ENCODE data around the gene ASB5.
"Not testable (repeated sequence)": the region's sequence is repeated elsewhere in the genome, so short reads cannot be mapped to it uniquely, and the experiment has no call there.

Gene ASB5

DNA sequence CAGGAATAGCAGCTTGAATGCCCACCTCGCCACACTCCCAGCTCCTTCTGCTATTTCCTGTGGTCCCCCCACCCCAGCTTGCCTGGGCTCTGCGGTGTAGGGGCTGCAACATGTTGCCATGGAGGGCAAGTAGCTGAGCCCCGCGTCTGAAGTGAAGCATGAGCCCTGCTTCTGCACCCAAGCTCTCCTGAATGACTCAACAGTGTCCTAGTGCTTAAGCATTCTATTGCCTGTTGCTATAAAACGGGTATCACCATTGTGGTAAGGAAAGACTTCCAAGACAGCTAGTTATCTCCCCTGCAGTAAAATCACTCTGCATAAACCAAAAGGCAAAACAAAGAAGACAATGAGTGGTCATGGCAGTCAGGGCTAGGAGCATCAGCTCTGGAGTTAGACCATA is 42.3 kb downstream of the ASB5 start:
- in situ Hi-C loops (cut with MboI; ENCODE audit: low sequenced_read_pairs): no loop called here

DNA sequence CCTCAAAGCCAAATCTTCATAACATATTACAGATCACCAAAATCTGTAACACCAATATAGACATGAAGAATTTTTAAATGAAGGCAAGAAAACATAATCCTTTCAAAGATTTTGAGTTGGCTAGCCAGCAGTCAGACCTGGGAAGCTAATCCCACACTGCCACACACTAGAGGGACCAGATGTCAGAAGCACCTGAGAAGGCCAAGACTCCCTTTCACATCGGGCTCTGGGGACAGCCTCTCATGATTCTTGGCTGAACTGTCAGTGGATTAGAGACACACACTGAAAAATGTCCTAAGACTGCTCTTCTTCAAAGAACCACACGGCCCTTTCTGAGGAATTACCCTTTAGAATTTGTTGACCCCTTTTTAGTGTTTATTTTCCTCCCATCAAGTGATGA is 45.5 kb downstream of the ASB5 start:
- in situ Hi-C loops (cut with MboI; ENCODE audit: low sequenced_read_pairs): no loop called here

DNA sequence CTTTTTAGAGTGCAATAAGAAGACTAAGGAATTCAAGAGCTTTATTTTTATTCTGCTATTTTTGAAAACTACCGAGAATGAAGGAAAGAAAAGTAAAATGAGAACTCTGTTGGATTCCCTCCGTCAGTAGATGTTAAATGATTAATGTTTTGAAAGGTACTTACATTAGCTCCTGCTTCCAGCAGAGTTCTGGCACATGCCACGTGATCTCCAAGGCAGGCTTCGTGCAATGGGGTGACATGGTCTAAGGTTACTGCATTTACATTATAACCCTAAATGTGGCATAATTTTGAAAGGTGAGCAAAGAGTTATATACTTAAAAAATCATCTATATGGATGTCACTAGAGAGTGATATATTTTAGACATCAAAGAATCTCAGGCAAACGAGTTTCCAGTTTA is 46.9 kb downstream of the ASB5 start:
- in situ Hi-C loops (cut with MboI; ENCODE audit: low sequenced_read_pairs): no loop called here

DNA sequence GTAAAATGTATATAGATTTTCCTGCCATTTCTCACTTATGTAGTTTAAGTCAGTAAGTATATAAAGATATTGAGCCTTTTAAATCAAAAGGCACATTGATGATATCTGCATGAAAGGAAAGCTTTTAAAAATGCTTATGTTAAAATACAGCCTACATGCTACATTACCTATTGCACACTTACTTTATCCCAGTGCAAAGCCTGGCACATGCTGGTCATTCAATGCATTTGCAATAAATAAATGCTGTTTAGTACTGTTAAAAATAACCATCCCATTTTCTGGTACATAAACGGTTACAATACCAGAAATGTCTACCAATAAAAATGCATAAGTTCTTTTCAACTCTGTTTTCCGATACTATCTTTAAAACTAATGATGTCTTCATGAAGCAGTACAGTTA is 51.5 kb downstream of the ASB5 start:
- in situ Hi-C loops (cut with MboI; ENCODE audit: low sequenced_read_pairs): no loop called here

DNA sequence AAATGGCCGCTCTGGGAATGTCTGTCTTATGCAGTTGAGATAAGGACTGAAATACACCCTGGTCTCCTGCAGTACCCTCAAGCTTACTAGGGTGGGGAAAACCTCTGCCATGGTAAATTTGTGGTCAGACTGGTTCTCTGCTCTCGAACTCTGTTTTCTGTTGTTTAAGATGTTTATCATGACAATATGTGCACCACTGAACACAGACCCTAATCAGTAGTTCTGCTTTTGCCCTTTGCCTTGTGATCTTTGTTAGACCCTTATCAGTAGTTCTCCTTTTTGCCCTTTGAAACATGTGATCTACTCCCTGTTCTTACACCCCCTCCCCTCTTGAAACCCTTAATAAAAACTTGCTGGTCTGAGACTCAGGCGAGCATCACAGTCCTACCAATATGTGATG is 56.7 kb downstream of the ASB5 start:
- in situ Hi-C loops (cut with MboI; ENCODE audit: low sequenced_read_pairs): not testable (repeated sequence)

DNA sequence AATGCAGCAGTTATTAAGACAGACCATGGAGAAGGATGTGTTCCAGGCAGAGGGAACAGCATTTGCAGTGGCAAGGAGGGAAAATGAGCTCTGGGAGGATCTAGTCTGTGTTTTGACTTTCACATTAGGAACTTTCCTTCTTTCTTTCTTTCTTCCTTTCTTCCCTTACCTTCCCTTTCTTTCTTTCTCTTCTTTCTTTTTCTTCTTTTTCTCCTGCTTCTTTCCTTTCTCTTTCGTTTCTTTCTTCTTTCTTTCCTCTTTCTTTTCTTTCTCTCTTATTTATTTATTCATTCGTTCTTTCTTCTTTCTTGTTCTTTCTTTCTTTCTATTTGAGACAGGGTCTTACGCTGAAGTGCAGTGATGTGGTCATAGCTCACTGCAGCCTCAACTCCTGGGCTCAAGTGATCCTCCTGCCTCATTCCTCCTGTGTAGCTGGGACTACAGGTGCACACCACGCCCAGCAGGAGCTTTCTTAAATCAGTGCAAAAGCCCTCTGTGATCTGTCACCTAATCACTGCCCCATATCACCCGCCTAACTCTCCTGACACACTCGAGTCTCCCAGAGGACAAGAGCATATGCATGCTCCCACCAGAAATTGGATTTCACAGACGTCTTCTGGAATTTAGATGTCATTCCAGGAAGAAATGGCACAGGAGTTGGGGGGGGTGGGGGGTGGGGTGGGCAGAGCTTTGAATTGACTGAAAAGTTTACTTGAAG is 58.3 kb downstream of the ASB5 start:
- in situ Hi-C loops (cut with MboI; ENCODE audit: low sequenced_read_pairs): no loop called here

DNA sequence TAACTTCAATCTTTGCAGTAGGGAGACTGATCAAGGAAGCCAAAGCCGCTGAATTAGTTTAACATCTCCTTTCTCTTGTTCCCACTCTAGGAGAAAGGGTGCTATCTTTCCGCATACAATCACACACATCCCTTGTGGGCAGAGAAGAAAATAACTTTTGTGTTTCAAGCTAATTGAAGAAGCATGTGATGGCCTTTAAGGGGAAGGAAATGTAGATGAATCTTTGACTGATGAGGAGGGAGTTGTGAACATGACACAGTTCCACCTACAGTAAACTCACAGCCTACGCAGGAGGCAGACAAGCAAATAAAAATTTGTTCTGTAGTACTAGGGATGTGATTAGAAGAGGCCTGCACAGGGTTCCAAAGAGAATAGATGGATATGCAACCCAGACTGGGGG is 58.9 kb downstream of the ASB5 start:
- in situ Hi-C loops (cut with MboI; ENCODE audit: low sequenced_read_pairs): no loop called here

DNA sequence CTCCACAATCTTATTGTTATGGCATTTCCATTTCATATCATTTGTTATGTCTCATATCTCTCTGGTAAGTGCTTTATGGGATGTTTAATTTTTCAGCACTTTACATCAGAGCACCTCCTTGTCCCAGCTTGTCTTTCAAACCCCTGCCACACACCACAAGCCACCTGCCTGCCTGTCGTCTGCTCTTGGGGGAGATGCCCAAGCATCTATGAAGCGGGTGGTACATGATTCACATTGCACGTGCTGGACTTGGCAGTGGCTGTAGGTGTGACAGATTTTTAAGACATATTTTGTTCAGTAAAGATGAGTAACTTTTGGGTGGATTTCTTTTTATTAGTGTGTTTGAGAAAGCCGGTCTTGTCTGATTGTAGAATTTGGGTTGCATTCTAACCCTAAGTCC is 59.5 kb downstream of the ASB5 start:
- in situ Hi-C loops (cut with MboI; ENCODE audit: low sequenced_read_pairs): no loop called here

DNA sequence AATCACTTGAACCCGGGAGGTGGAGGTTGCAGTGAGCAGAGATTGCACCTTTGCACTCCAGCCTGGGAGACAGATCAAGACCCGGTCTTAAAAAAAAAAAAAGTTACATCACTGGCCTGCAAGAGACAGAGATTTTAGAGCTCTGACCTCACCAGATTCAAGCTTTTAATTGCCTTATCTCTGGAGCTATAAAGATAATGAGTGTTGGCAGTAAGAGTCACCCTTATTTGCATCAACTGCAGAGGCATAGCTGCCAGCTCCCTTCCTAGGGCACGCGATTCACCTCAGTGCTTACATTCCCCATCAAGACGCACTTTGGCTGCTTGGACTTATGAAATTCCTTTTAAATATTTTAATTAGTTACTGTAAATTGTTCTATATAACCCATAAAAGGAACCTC is 61.2 kb downstream of the ASB5 start:
- in situ Hi-C loops (cut with MboI; ENCODE audit: low sequenced_read_pairs): no loop called here

DNA sequence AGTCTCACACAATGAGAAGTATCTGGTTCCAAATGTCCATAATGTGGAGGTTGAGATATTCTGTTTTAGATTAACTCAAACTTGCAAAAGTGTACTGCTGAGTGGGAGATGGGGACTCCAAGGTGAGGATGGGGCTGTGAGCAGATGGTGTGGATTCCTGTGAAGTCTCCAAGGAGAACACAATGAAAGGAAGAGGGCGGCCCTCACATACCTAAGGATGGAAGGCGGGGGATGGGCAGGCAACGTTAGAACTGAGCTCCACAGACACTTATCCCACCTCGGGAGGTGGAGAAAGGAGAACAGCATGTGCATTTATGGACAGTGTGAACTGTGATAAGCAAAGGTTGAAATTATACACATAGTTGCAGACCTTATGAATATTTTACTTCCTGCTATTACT is 63.7 kb downstream of the ASB5 start:
- in situ Hi-C loops (cut with MboI; ENCODE audit: low sequenced_read_pairs): no loop called here

DNA sequence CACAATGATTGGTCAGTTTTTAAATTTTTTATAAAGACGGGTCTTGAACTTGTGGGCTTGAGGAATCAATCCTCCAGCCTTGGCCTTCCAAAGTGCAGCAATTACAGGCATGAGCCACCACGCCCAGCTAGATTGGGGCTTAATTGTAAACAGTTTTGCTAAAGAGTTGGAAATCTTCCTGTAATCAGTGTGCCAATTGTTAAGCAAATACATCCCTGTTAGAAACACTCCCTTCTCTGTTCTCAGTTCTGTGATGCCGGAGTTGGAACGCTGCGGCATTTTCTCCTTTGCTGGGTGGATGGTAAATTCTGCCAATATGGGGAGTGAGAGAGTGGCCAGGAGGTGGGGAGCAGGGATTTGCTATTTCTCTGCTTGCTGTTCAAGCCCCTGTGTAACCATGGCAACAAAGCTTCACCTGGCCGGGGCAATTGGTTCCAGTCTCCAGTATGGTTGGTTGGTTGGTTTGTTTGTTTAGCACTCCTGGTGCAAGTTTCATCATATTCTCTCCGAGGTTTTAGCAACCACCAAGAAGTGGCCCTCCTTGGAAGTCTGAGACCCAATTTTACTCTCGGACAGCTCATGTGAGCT is 70.6 kb downstream of the ASB5 start:
- in situ Hi-C loops (cut with MboI; ENCODE audit: low sequenced_read_pairs): no loop called here

DNA sequence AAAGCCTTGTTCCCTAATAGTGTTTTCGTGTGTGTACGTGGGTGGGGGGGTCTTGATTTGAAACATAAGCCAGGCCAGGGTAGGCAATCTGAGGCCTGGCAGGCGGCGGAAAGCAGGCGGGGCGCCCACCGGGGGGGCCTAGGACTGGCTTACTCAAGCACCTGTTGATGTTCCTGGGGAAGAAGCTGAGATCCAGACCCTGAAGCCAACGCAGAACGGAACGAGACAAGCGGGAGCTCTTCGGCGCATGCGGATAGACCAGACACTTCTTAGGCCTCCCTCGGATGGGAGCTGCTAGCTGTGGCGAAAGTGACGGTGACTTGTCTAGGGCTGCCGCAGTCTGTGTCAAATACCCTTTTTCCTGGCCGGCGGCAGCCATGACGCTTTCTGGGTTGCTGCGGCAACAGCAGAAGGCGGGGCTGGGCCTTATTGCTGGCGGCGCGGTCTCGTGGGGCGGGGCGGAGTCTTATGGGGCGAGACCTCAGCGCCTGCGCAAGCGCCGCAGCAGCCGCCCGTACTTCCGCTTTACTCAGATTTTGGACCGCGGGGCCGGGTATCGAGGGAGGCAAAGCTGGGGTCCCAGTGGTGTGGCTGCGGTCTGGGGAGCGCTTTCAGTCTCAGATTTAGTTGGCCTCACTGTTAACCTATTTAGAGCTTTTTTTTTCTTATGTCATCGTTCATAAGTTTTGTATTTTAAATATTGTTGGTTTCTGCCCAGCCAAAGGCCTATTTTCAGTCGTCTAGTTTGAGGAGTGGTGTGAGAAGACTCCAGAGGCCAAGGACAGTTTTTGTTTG is 73.6 kb downstream of the ASB5 start, which contains the start of gene SPATA4:
Gene SPATA4, minus strand, starts transcription at position 402 of the 795 bp plus-strand sequence. Its CDS starts 23 bp downstream, at position 379.
- in situ Hi-C loops (cut with MboI; ENCODE audit: low sequenced_read_pairs): no loop called here

DNA sequence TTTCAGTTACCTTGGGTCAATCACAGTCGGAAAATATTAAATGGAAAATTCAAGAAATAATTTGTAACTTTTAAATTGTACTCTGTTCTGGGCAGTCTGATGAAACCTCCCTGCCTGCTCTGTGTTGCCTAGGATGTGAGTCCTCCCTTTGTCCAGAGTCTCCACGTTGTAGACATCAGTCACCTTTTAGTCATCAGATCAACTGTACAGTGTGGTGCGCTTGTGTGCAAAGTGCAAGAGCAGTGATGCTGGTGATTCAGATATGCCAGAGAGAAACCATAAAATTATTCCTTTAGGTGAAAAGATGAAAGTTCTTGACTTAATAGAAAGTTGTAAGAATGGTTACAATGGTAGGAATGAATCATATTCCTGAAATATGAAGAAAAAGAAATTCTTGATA is 75.1 kb downstream of the ASB5 start:
- in situ Hi-C loops (cut with MboI; ENCODE audit: low sequenced_read_pairs): no loop called here

DNA sequence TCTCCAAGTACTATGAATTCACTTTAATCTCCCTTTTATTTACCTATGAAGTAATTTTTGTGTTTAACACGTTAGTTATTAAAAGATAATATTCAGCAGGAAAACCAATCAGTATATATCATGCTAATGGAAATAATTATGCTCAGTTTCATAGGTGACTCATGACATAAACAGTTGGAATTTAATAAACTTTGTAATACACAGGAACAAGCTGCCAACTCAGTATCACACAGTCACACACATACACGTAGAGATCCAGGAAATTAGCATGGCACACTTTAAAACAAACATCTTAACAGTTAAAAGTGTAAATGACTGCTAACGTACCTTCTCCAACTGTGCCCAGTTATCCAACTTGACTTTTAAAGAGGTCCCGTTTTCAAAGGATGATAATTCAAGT is 75.9 kb downstream of the ASB5 start:
- in situ Hi-C loops (cut with MboI; ENCODE audit: low sequenced_read_pairs): no loop called here

DNA sequence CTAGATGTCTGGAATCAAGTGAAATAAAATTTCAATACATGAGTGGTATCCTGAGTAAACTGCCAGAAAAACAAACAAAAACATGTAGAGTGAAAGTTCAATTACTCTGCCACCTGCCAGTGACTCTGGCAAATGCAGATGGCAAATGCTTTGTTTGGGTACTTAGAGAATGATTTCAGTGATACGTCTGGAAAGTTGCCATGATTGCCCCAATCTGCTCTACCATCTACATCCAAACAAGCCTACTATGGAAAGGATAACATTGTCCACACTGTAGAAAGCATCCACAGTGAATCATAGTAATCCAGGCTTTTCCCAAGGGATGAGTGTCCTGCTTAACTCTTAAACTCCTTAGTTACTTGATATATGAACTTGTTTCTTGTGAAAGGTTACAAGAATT is 77.0 kb downstream of the ASB5 start:
- in situ Hi-C loops (cut with MboI; ENCODE audit: low sequenced_read_pairs): no loop called here

DNA sequence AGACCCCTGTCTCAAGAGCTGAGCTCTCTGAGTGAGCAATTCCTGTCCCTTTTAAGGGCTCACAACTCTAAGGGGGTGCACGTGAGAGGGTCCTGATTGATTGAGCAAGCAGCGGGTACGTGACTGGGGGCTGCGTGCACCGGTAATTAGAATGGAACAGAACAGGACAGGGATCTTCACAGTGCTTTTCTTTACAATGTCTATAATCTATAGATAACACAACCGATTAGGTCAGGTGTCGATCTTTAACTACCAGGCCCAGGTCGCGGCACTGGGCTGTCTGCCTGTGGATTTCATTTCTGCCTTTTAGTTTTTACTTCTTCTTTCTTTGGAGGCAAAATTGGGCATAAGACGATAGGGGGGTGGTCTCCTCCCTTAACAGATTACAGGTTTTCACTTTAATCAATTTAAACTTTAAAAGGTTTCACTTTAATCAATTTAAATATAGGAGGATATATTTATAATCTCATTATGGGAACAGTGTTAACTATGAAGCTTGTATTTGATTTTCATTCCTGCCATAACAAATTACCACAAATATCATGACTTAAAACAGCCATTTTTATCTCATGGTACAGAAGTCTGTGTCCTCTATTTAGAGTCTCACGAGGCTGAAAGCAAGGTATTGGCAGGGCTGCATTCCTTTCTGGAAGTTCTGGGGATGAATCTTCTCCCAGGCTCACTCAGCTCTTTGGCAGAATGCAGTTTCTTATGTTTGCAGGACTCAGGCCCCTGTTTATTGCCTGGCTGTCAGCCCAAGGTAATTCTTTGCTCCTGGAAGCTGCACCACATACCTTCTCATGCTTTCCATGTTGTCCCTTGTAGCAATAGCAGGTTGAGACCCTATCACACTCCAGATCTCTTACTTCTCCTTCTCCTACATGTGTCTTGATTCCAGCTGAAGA is 78.9 kb downstream of the ASB5 start:
- in situ Hi-C loops (cut with MboI; ENCODE audit: low sequenced_read_pairs): no loop called here

DNA sequence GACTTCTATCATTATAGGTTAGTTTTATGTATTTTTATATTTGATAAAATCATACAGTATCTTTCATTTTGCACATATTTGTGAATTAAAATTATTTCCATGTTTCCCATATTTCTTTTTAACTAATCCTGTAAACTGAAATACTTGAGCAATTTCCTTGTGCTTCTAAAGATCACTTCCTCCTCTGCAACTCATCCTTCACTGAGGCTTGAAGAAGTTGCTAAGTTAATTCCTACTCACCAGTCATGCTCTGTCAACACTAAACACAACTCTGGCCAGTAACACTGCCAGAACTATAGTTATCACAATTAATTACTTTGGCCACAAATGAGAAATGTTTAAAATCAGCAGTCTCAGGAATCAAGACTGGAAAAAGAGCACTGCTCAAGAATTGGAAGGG is 80.4 kb downstream of the ASB5 start:
- in situ Hi-C loops (cut with MboI; ENCODE audit: low sequenced_read_pairs): no loop called here

DNA sequence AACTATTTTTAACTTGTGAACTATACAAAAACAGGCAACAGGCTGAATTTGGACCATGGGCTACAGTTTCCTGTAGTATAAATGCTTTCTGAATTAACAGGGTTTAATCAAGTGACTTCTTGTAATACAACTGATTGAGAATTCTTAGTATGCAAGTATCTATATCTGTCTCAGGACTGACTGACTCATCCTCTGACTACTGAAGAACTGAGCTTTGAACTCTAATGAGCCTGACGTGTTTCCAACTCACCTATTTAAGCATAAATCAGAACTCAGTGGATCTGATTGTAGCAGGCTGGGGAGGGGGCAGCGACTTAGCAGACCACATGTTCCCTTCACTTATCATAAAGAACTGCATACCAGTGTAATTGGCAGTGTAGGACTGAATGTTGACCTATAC is 81.4 kb downstream of the ASB5 start:
- in situ Hi-C loops (cut with MboI; ENCODE audit: low sequenced_read_pairs): no loop called here

DNA sequence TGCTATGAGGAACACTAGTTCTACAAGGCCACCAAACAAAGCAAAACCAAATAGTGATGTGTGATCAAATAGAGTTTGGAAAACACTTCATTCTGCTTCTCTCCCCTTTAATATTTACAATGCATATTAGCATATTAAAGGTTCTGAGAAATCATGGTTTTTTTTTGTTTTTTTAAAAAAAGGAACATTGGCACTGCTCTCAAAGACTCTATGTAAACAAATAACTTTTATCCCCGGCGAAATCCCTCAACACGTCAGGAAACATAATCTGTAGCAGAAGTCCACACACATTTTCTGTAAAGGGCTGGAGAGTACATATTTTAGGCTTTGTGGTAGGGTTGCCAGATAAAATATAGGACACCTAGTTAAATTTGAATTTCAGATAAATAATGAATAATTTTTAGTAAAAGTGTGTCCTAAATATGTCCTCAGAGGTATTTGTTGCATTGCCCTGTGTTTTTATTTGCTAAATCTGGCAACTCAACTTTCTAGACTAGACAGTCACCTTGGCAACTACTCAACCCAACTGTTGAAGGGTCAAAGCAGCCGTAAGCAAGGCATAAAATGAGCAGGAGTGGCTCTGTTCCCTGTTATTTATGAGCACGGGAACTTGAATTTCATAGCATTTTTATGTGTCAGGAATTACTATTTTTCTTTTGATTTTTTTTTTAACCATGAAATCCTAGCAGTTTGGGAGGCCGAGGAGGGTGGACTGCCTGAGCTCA is 82.2 kb downstream of the ASB5 start:
- in situ Hi-C loops (cut with MboI; ENCODE audit: low sequenced_read_pairs): no loop called here

DNA sequence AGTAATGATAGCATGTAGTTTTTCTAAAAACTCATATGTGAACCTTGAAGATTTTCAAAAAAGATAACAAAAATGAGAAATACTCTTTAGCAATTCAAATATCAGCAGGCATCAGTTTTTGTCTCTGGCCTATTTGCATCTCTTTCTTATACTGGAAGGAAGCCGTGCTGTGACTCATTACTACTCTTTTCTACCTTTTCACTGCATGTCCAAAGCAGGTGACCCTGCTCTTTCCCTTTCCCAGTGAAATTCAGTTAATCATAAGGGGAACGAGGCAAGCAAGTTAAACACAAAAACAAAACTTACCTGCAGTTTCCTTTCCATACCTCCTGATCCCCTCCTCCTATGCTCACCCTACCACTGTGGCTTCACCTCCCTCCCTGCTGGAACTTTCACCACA is 83.0 kb downstream of the ASB5 start:
- in situ Hi-C loops (cut with MboI; ENCODE audit: low sequenced_read_pairs): no loop called here
